Stimulated activated CD4-positive, alpha-beta T cell treated with anti-CD3 and anti-CD28 coated beads, Interleukin-1b, Interleukin-23, amount 100 ng/mL, for 1 hour (primary cell): ENCODE measurements around the gene TIGD1.

Experiments
- DNase-seq, 2 donors: peaks; one replicate each; pipeline ENCODE4 v3.0.0-alpha.2; 2020; ENCODE audit warnings: low read depth in 2 of 2

Gene TIGD1

DNA sequence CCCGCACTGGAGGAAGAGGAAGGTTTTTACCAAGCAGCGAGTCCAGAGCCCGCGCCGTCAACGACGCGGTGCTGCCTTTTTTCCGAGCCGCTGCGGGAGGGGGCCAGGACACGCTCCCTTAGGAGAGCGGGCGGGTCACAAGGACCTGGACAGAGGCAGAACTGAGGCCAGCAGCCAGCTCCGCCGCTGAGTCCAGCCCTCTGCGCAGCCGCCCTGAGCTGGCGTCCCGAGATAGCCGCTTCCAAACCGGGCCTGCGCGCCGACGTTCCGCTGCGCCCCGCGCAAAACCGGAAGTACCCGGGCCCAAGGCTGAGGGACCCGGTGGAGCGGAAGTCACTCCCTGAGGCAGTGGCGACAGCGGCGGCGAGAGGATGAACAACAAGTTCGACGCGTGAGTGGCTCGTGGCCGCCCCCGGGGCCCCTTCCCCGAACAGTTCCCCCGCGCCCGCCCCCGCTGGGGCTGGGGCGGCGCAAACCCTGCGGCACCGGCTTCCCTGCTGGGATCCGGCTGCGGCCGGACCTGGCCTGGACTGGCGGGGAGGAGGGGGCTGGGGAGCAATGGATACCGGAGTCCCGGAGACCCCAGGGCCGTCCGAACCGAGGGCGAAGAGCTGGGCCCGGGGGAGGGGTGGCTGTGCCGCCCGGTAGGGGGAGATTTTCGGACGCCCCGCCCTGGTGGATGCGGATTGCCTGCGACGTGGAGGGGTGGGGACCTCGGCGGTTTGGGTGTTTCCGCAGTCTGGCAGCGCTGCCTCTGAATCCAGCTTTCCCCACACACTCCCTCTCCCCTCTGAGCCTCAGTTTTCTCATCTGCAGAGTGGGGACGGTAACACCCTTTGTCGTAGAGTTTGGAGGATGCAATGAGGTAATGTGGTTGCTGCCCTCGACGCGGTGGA lies at the start of gene TIGD1, which contains the start of gene EIF4E2:
TIGD1 (minus strand) TSS at position 204 of the 896 bp plus-strand sequence. CDS start 675 bp downstream, outside the sequence.
EIF4E2 (plus strand) TSS at position 336 of the 896 bp plus-strand sequence; CDS start at position 372, 36 bp downstream.
- DNase-seq = peak; percentile 67 to 84

GRCh38 chr2:232598293-232598692 lies 47.9 kb upstream of the TIGD1 start:
- DNase-seq = no peak

GRCh38 chr2:232597362-232598079 lies 47.2 kb upstream of the TIGD1 start:
- no peak for DNase-seq

DNA sequence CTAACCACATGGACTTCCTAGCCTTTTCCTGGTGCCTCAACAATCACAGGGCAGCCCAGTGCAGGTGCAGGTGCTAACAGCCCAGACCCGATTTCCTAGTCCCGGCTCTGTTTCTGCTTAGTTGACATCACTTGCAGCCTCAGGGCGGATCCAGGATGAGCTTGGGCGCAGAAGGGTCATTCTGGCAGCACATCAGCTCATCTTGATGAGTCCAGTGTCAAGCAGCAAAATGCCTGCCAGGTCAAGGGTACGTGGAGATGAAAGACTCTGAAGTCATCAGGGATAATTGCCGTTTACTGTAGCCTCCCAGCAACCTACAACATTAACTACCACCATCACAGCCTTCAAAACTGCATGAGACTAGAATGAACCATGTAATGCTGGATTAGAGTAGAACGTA lies 43.6 kb upstream of the TIGD1 start:
- no peak for DNase-seq

DNA sequence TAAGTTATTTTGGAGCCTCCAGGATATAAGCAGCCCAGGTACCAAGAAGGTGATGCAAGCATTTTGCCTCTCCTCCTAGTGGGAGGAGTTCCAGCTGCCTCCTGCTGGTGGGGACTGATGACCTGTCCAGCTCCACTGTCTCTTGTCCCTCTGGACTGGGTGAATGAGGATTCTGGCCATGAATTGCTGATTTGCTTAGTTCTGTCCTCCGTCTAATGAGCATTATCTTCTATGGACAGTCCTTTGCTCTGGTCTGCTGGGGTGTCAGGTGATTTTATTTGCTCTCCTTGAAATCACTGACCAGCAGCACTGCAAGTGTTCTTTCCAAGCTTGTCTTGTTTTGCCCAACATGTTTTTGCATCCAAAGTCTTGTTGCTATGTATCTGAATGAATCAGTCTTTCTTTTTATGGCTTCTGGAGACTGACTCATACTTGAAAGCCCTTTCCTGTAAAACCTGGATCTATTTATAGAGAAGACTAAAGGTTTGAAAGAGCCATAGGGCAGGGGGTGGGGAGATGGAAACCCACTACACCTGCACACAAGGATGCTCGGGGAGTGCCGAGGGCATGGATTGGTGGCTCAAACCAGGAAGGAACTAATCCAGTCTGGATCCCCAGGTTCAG lies 42.5 kb upstream of the TIGD1 start:
- DNase-seq = no peak

DNA sequence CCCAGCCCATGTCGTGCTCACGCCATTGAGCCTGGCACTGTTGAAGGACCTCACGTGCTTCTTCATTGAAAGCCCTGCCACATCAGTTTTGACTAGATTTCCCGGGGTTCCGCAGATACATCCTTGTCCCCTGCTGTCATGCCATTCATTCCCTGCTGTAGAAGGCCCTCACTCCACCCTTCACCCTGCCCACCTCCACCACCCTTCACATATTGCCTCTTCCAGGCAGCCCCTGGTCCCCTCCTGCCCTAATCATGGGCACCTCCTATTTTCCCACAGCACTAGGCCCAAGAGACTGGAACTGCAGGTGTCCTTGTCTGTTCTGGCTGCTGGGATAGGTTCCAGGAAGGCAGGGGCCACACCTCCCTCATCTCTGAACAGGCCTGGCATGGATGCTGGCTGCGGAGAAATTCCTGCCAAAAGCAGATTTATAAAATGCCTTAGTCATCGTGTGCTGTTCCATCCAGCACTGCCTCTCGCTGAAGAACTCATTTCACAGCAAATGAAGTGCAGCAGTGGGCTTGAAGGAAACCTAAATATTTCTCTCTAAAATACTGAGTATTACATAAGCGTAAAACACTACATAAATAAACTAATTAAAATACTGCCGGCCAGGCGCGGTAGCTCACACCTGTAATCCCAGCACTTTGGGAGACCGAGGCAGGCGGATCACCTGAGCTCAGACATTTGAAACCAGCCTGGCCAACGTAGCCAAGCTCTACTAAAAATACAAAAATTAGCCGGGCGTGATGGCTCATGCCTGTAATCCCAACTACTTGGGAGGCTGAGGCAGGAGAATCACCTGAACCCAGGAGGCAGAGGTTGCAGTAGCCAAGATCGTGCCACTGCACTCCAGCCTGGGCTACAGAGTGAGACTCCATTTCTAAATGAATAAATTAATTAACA lies 38.6 kb upstream of the TIGD1 start:
- DNase-seq = no peak

GRCh38 chr2:232588031-232588430 lies 37.7 kb upstream of the TIGD1 start:
- no peak for DNase-seq

DNA sequence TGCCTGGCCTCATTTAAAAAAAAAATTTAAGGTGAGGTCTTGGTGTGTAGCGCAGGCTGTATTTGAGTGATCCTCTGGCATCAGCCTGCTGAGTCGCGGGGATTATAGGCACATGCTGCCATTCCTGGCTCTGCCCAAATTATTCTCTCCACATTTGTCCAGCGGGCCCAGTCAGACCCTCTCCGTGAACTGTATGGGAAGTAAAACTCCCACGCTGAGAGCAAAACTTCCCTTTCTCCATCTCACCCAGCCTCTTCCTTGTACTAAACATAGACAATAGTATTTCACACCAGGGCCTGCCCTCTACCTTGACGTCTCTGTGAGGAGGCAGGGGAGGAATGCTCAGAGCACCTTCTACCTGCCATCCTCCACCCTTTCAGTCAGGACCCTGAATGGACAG lies 37.2 kb upstream of the TIGD1 start:
- no peak for DNase-seq

- DNase-seq = no peak
Observed at GRCh38 chr2:232586943-232587505, 36.7 kb upstream of the TIGD1 start.

DNA sequence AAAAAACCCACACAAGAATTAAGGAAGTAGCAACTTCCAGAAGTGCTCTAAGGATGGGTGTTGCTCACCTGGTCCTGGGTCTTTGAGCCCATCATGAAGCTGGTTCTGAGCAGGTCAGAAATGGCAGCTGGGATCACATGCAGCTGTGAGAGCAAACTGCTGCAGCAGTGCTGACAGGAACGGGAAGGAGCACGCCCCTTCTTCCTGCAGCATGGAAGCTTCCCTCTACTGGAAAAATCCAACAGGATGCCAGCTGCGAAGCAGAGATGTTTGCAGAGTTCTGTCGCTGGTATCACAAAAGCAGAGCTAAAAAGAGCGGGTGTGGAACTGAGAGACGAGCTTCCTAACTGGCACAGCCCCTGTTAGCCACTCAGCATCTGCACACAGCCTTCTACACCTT lies 33.9 kb upstream of the TIGD1 start:
- DNase-seq = no peak

DNA sequence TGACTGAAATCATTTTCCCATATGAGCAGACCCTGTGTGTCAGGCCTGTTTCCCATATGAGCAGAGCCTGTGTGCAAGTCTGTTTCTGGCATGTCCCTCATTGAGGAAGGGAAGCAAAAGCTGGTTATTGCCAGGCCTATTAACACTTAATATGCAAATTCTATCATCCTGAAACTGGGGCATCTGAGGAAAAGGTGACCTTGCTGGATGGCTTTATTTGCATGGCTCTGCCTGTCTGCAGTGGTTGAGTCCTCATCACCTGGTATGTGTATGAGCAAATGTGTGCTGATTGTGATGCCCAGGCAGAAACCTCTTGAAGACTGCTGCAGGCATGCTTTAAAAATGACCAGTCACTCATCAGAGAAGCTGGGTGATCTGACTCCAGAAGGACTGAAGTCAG lies 31.4 kb upstream of the TIGD1 start:
- no peak for DNase-seq

GRCh38 chr2:232580648-232580981 lies 30.3 kb upstream of the TIGD1 start:
- DNase-seq = no peak

DNA sequence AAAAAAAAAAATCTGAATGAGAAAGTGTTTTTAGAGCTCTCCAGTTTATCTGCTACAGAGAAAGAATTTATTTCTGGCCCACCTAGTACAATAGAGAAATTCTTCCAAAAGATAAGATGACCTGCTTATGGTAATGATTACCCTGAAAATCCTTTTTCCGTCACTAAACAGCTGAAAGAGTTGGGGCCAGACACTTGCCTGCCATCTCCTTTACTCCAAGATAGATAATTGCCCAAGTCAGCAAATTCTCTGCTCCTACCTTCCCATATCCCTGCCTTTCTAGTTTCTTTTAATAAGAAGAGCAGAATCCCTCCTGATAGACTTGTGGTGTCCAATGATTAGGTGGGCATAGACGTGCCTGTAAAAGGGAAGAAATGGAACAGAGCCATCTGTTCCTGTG lies 28.3 kb upstream of the TIGD1 start:
- no peak for DNase-seq

DNA sequence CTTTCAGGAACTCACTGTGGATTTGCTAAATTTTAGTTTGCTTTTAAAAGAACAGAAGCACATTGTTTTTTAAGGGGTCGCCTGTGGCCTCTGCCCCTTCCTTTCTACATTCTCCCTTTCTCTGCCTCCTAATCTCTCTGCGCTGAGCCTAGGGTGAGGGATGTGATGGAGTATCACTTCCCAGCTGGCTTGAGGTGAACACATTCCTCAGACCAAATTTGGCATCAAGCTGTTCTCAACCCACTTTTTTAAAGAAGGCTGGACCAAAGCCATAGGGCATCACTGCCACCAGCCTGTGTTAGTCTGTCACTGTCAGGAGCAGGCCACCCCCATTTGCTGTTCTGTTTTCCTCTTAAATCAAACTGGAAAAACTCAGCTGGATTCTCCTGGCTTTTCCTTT lies 27.5 kb upstream of the TIGD1 start:
- DNase-seq = no peak

DNA sequence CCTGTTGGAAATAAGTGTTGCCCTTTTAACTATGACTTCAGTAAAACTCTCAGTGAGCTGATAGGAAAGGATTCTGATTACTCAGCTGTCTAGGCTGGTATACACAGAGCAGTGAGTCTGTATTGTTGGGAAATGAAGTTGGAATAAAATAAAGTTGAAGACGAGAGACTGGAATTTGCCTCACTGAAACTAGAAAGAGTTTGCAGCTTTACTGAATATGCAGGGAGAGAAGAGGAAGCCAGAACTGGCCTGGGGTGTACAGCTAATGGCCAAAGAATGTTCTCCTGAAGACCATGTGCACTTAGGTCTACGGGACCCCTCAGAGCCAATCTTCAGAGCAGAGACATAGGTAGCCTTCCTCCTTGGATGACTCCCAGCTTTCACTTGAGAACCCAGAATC lies 26.6 kb upstream of the TIGD1 start:
- no peak for DNase-seq

- DNase-seq = no peak
Observed at GRCh38 chr2:232575404-232575746, 25.0 kb upstream of the TIGD1 start.

- DNase-seq = no peak
Observed at GRCh38 chr2:232574674-232575403, 24.5 kb upstream of the TIGD1 start.

GRCh38 chr2:232573771-232574435 lies 23.5 kb upstream of the TIGD1 start:
- DNase-seq = no peak

DNA sequence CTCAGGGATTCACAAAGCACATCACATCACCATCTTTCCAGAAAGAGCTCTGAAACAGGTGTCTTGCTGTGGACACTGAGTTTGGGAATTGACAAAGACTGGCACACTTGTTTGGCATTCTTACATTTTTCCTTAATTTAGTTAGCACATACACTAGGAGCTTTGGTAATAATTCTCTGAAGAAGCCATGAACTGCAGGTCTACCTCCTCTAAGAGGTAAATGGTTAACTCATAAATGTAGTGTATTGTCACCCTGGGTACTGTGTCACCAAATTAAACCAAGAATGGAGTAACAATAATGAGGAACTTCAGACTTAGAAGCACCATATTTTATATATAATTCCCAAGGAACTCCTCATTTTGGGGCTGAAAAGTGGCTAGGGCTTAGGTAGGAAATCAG lies 22.7 kb upstream of the TIGD1 start:
- no peak for DNase-seq

DNA sequence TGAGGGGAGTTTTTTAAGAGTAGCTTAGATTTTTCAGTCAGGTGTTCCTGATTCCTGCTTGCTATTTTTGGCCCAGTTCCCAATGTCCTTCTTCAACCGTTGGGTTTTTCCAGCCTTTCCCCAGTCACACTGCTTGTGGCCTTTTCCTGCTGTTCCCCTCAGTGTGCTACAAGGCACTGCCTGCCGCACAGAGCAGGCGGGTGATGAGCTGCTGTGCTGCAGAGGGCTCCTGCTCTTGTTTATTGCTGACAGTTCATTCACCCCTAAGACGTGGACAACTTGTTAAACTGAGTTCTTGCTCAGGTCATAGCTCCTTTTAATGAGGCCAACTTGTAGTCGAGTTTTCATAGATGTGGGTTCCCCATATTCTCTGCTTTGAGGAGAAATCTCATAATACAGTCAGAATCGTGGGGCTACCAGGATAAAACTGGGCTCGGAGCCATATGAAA lies 20.7 kb upstream of the TIGD1 start:
- DNase-seq = no peak
